HG03175 (cell line): ENCODE measurements around the gene NUP37.
"Not testable (repeated sequence)": the region's sequence is repeated elsewhere in the genome, so short reads cannot be mapped to it uniquely, and the experiment has no call there.

Experiments
- ATAC-seq: cut with Tn5 transposase; IDR thresholded peaks from one replicate; pipeline ENCODE4 v1.9.1; 2021; ENCODE audit warnings: mild to moderate bottlenecking, moderate library complexity; ENCODE audit not compliant: unreplicated experiment

The NUP37 gene, protein sequence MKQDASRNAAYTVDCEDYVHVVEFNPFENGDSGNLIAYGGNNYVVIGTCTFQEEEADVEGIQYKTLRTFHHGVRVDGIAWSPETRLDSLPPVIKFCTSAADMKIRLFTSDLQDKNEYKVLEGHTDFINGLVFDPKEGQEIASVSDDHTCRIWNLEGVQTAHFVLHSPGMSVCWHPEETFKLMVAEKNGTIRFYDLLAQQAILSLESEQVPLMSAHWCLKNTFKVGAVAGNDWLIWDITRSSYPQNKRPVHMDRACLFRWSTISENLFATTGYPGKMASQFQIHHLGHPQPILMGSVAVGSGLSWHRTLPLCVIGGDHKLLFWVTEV

DNA sequence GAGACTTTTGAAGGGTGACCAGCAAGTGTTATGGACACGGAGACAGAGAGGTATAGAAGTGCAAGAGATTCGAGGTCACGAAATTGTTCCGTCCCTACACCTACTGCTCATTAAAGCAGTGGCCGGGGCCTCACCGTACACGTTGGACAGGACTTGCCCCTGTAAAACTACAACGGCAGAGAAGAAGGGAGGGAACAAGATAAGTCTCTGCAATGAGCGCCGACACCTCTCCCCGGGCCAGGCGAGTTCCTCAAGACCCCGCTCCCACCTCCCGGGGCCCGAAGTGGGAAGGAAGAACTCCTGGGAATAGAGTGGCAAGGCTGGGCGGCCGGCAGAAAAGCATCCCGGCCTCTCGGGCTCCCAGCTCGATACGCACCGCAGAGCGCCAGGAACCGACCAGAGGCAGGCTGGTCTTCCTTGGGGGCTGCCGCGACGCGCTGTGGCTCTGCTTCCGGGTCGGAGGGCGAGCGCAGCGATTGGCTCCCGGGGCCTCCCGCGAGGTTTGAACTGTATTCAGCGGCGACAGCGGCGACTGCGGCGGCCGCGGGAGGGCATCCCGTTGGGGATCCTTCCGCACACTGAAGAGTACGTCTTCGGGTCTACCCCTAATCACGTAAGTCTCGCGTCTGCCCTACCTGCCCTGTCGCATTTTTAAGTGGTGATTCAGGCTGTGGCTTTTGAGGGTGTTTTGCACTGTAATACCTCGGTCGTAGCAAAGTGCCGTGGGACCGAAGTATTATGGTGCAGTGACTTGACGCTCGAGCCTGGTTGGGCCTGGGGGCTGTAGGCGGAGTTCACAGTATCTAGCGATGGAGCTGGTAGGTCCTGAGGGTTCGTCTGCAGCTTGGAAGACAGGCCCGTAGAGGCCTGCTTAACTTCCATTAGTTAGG lies at the start of gene NUP37, which contains the start of gene PARPBP:
NUP37 (minus strand) TSS at position 441 of the 890 bp plus-strand sequence. CDS start 1,596 bp downstream, outside the sequence.
PARPBP (plus strand) TSS at position 510 of the 890 bp plus-strand sequence. CDS start 3,706 bp downstream, outside the sequence.
- peak; percentile 98 for ATAC-seq

DNA sequence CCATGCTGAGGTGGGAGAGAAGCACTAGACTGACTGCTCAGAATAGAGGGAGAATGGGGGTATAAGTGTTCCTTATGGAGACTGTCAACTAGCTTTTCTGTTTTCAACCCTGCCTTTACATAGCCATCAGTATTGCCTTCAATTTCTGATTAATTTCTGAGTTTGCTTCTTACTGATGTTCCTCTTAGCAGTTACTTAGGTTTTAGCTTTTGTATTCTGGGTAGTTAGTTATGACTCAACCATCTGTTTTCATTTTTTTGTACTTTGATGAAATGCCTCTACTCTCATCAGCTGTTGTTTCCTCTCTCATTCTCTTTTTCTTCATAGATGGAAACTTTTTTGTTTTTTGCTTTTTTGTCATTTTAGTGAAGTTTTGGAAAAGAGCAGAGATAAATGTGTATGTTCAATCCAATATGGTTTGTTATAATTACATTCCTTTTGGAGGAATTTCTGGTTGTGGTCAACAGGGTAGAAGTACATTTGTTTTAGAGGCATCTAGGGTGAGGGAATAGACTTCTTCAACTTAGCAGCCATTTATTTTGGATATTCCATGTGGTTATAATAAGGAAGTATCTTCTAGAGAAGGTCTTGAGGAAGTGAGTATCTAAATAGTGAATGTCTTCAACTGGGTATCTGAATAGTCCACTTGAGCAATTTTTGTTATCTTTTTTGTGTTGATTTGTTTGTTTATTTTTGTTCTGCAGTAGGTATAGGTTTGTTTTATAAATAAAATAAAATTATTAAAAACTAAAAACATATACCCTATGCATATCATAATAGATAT lies 48.1 kb upstream of the NUP37 start:
- ATAC-seq, result no peak

DNA sequence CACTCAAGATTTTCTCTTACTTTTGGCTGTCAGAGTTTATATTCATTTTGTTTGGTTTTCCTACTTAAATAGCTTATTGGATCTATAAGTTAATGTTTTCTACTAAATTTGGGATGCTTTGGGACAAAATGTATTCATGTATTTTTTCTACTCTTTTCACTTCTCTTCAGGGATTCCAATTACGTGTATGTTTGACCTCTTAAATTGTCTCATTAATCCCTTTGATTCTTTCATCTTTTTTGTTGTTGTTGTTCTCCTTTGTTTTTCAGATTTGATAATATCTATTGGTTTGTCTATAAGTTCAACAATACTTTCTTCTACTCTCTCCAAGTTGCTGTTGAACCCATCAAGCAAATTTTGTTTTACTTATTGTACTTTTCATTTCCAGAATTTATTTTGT lies 43.5 kb upstream of the NUP37 start:
- no peak for ATAC-seq

DNA sequence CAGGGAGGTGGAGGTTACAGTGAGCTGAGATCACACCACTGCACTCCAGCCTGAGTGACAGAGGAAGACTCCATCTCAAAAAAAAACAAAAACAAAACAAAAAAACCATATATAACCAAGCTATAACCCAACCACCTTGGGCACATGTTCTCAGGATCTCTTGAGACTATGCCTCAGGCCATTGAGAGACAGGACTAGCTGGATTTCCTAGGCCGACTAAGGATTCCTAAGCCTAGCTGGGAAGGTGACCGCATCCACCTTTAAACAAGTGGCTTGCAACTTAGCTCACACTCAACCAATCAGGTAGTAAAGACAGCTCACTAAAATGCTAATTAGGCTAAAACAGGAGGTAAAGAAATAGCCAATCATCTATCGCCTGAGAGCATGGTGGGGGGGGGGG lies 35.3 kb upstream of the NUP37 start:
- ATAC-seq, result not testable (repeated sequence)

DNA sequence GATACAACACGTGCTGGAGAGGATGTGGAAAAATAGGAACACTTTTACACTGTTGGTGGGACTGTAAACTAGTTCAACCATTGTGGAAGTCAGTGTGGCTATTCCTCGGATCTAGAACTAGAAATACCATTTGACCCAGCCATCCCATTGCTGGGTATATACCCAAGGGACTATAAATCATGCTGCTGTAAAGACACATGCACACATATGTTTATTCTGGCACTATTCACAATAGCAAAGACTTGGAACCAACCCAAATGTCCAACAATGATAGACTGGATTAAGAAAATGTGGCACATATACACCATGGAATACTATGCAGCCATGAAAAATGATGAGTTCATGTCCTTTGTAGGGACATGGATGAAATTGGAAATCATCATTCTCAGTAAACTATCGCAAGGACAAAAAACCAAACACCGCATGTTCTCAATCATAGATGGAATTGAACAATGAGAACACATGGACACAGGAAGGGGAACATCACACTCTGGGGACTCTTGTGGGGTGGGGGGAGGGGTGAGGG lies 27.2 kb upstream of the NUP37 start:
- not testable (repeated sequence) for ATAC-seq

DNA sequence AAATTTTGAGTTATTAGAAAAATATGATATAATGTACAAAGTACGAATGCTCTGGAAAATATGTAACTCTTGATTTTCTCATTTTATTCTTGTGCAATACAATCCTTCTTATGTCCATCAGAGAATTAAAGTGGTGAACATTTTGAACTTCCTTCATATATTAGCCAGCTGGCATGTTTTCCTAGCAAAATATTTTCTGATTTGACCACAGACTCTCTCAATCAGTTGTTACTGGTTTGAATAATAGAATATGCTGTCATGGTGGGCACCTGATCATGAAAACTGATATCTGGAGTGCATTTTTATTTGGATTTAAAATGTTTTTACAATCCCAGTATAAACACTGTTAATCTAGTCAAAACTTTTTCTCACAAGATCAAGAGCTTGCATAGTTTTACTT lies 24.3 kb upstream of the NUP37 start:
- no peak for ATAC-seq

DNA sequence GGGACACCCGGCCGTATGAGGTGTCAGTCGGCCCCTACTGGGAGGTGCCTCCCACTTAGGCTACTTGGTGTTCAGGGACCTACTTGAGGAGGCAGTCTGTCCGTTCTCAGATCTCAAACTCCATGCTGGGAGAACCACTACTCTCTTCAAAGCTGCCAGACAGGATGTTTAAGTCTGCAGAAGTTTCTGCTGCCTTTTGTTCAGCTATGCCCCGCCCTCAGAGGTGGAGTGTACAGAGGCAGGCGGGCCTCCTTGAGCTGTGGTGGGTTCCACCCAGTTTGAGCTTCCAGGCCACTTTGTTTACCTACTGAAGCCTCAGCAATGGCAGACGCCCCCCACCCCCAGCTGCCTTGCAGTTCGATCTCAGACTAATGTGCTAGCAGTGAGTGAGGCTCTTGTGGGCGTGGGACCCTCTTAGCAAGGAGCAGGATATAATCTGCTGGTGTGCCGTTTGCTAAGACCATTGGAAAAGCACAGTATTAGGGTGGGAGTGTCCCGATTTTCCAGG lies 23.0 kb upstream of the NUP37 start:
- ATAC-seq, result not testable (repeated sequence)

DNA sequence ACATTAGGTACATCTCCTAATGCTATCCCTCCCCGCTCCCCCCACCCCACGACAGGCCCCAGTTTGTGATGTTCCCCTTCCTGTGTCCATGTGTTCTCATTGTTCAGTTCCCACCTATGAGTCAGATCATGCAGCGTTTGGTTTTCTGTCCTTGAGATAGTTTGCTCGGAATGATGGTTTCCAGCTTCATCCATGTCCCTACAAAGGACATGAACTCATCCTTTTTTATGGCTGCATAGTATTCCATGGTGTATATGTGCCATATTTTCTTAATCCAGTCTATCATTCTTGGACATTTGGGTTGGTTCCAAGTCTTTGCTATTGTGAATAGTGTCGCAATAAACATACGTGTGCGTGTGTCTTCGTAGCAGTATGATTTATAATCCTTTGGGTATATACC lies 17.7 kb upstream of the NUP37 start:
- ATAC-seq, result not testable (repeated sequence)

DNA sequence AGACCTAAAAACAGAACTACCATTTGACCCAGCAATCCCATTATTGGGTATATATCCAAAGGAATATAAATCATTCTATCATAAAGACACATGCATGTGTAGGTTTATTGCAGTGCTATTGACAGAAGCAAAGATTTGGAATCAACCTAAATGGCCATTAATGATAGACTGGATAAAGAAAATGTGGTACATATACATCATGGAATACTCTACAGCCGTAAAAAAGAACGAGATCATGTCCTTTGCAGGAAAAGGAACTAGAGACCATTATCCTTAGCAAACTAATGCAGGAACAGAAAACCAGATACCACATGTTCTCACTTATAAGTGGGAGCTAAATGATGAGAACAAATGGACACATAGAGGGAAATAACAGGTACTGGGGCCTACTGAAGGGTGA lies 11.5 kb upstream of the NUP37 start:
- not testable (repeated sequence) for ATAC-seq

DNA sequence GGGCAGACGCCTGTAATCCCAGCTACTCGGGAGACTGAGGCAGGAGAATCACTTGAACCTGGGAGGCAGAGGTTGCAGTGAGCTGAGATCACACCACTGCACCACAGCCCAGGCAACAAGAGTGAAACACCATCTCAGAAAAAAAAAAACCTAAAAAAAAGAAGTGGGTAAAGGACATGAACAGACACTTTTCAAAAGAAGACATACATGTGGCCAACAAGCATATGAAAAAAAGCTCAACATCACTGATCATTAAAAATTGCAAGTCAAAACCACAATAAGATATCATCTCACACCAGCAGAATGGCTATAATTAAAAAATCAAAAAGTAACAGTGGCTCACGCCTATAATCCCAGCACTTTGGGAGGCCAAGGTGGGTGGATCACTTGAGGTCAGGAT lies 10.8 kb upstream of the NUP37 start:
- ATAC-seq, result not testable (repeated sequence)

DNA sequence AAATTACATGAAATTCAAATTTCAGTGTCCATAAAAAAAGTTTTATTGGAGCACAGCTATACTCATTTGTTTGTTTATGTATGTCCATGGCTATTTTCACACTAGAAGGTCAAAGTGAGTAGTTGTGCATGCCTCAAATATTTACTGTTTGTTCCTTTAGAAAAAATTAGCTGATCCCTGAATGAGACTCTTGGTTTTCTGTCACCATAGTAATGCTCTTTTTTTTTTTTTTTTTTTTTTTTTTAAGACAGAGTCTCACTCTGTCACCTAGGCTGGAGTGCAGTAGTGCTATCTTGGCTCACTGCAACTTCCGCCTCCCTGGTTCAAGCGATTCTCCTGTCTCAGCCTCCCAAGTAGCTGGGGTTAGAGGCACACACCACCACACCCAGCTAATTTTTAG lies 1.4 kb upstream of the NUP37 start:
- ATAC-seq, result not testable (repeated sequence)

DNA sequence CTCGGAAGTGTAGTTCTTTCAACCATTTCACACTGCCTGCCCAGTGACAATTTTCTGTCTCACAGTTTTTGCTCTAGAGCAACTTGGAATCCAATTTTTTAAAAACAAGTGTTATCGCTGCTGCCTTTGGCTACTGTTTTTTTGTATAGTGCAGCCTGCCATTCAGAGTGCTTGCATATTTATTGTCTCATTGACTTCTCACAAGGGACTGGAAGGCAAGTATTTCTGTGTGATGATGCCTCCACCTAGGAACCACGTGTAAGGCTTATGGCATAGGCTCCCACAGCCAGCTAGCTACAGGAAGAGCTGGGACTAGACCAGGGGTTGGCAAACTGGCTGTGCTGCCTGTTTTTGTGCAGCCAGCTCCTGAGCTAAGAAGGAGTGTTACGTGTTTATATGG lies 972 bp upstream of the NUP37 start:
- no peak for ATAC-seq

DNA sequence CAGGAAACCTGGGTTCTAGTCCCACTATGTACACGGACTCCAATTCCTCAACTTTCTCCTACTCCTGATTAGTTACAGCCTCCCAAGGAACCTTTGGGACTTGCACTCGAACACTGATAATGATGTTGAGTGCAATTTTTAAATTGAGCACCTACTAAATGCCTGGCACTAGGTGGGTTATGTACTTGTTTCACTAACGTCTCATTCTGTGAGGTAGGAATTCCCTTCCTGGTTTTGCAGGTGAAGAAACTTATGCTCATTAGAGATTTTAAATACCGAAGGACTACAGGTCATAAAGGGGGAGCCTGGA lies 605 bp upstream of the NUP37 start:
- ATAC-seq, result no peak

DNA sequence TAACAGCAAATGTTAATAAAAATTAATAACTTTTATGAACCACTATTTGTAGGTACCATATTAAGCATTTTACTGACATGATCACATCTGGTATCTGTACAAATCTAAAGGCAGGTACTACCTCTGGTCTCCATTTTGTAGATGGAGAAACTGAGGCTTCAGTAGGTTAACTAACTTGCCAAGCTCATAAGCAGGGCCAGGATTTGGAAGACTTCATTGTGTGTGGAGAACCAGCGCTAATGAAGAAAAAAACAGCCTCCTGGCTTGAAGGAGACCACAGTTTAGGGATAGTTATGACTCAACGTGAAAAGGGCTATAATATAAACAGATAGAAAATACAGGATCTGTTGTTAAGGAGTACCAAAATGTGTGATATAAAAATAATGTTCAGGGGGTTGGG lies 1.0 kb downstream of the NUP37 start:
- no peak for ATAC-seq

DNA sequence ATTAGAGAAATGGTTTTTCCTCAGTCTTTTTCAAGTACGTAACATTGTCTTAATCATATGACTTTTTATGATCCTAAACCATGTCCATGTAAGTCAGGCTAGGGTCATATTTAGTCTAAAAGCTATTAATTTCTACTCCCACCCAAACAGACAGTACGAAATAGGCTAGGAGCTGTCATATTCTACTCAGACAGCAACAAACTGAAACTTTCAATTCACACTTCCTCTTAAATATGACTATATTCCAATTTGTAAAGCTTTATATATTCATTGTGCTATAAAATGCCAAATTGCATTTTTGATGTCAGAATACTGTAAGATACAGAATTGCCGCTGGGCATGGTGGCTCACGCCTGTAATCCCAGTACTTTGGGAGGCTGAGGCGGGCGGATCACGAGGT lies 3.5 kb downstream of the NUP37 start:
- ATAC-seq, result no peak

DNA sequence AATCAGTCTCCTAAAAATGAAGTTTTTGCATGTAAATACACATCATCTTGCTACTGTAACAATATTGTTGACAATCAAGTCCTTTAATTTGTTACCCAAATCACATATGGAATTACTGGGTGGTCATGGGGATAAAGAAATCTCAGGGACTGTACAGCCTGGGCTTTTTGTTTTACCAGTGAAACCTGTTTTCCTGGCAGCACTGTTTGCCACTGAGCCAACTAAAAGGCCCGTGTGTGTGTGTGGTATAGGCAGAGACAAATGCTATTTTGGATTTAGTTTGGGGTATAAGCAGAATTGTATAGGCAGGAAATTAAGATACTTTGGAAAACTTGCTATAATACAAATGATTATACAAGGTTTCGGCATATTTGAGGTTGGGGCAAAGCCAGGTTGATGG lies 5.7 kb downstream of the NUP37 start:
- ATAC-seq, result no peak

DNA sequence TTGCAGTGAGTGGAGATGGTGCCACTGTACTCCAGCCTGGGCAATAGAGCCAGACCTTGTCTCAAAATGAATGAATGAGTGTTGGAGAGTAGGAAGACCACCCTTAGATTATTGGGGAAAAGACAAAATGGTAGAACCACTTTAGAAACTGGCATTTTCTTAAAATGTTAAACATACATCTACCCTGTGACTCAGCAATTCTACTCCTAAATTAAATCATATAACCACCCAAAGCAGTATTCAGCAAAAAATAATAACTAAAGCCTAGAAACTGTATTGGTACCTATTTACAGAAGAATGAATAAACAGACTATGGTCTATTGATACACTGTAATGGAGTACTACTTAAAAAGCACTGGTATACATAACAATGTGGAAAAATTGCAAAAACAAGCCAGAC lies 9.1 kb downstream of the NUP37 start:
- no peak for ATAC-seq

DNA sequence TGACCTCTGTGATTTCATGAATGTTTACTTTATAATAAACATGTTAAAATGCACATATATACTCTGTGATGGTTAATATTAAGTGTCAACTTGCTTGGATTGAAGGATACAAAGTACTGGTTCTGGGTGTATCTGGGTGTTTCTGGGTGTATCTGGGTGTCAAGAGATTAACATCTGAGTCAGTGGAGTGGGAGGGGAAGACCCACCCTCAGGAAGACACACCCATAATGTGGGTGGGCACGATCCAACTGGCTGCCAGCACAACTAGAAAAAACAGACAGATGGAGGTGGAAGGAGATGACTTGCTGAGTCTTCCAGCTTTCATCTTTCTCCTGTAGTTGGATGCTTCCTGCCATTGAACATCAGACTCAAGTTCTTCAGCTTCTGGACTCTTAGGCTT lies 11.9 kb downstream of the NUP37 start:
- no peak for ATAC-seq

DNA sequence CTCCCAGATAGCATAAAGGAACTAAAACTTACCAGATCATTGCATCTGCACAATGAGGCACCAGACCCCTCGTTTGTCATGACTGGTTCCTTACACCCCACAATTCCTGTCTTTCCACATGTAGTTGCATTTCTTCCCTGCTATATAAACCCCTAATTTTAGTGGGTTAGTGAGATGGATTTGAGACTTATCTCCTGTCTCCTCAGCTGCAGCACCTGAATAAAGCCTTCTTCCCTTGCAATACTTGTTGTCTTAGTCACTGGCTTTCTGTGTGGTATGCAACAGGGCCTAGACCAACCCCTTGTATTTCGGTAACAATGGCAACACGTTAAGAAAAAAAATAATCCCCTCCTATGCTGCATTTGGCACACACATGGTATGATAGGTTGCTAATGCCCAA lies 13.0 kb downstream of the NUP37 start:
- no peak for ATAC-seq

DNA sequence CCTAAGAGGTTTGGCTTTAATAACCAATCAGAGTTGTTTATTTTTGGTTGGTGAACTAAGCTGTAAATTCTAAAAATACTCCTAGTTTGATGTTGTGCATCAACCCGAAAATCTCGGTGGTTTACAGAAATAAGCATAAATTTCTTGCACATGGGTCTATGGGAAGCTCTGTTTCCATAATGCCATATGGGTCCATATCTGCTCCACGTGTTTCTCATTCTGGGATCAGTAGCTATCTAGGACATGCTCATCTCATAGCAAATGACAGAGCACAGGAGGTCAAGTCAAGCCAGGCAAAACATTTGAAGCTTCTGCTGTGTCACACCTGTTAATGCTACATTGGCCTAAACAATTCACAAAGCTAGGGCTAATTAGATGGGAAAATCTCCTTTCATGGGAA lies 23.1 kb downstream of the NUP37 start:
- ATAC-seq, result no peak
